NCI-H82 (cell line): ENCODE results near the gene ALAD.
A peak's percentile ranks its signal among the peaks of the same experiment; 100 is the strongest.
"Not testable (repeated sequence)": the region's sequence is repeated elsewhere in the genome, so short reads cannot be mapped to it uniquely, and the experiment has no call there.

ENCODE experiments used
- DNase-seq: peaks from one replicate; lab custom pipeline; 2025; lab: John Stamatoyannopoulos, UW

The ALAD gene

GRCh38 chr9:113373676-113374392 lies 27.2 kb downstream of the ALAD start:
- no peak for DNase-seq

GRCh38 chr9:113373256-113373655 lies 27.8 kb downstream of the ALAD start:
- no peak for DNase-seq

DNA sequence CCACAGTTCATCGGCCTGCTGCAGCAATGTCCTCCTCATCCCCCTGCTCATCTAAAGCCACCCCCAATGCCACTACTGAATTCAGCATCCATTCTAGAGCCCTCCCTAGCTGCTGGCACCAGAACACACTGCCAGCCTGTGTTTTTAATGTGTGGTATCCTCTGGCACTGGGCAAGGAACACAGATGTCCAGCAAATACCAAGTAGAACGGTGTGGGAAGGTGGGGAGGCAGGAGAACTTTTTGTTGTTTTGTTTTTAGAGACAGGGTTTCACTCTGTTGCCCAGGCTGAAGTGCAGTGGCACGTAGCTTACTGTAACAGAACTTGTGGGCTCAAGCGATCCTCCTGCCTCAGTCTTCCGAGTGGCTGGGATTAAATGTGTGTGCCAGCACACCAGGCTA lies 29.0 kb downstream of the ALAD start:
- DNase-seq = no peak

DNA sequence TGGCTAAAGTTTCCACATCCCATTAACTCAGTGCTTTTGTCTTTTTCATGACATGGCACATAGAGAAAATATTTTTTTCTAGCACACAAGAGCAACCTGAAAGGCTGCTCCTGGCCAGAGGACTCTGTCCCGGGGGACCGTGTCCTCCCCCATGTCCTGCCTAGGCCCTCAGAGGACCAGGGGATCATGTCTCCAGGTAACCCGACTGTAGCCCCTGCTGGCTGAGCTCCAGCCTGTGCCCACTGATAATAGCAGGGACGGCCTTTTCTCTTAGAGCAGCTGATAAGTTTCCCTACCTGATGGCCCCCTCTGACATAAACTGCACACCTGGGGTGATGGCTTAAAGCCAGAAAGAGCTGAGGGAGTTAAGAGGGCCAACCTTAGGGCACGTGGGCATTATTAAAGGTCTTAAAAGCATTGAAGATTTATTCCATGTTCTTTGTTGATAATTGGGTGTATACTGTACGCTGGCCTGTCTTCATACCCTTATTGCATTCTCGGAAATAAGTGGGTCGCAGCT lies 30.2 kb downstream of the ALAD start:
- DNase-seq = no peak

DNA sequence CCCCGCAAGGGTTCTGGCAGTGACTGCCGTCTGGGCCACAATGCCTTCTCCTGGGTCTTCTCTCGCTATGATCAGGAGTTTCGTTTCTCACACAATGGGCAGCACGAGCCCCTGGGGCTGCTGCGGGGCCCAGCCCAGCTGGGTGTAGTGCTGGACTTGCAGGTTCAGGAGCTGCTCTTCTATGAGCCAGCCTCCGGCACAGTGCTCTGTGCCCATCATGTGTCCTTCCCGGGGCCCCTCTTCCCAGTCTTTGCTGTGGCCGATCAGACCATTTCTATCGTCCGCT lies 31.3 kb downstream of the ALAD start:
- DNase-seq = no peak

DNA sequence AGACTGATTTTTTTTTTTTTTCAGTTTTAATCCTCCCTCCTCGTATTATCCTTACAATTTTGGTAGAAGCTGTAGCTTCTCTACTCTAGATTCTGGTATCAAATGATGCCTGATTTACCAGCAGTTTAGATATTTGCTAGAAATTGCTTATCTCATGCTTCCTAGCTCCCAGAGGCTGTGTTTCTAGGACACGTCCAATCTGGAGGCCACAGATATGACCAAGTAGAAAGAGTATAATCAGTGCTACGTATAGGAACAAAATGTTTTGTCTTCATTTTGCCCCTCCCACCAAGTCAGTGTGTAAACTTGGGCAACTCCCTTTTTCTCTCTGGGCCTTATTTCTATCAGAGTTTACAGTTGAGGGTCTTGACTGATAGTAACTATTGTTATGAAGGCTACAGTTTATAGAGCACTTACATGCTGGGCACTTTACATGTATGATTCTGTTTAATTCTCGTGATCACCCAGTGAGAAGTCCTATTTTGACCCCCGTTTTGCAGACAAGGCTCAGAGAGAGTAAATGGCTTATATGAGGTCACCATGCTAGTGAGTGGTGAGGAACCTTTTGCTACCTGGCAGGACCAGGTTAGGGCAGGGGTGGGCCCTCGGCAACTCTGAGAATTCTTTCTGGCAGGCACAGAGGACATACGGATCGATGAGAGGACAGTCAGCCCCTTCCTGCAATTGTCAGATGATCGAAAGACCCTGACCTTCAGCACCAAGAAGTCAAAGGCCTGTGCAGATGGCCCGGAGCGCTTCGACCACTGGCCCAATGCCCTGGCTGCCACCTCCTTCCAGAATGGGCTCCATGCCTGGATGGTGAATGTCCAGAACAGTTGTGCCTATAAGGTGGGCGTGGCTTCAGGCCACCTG lies 31.9 kb downstream of the ALAD start:
- no peak for DNase-seq

DNA sequence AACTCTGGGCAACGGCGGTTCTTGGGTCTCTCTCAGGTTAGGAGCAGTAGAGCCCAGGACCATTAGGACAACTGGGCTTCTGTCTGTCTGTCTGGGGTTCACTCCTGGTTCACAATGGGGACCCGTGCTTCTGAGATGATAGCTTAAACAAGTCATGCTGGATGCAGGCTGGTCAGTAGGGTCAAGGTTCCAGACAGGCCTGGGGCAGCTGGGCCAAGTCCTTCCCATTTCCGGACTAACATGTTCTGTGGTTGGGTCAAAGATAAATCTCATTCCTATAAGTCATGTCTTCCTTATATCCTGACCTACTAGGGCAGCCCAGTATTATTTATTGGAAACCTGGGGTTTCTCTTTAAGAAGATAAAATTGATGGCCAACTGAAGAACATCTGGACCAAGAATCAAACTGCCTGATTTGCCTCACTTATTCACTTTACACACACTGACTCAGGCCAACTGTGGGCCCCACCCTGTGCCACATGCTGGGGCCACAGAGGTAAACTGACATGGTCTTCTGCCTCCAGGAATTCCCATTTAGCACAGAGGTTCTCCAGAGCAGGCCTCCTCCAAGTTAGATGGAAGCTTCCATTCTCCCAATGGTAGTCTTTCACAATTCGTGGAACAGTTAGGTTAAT lies 32.6 kb downstream of the ALAD start:
- DNase-seq = no peak

GRCh38 chr9:113365652-113366051 lies 35.4 kb downstream of the ALAD start:
- not testable (repeated sequence) for DNase-seq

- no peak for DNase-seq
Observed at GRCh38 chr9:113364951-113365350, 36.1 kb downstream of the ALAD start.

GRCh38 chr9:113363336-113363735 lies 37.7 kb downstream of the ALAD start:
- DNase-seq = no peak

DNA sequence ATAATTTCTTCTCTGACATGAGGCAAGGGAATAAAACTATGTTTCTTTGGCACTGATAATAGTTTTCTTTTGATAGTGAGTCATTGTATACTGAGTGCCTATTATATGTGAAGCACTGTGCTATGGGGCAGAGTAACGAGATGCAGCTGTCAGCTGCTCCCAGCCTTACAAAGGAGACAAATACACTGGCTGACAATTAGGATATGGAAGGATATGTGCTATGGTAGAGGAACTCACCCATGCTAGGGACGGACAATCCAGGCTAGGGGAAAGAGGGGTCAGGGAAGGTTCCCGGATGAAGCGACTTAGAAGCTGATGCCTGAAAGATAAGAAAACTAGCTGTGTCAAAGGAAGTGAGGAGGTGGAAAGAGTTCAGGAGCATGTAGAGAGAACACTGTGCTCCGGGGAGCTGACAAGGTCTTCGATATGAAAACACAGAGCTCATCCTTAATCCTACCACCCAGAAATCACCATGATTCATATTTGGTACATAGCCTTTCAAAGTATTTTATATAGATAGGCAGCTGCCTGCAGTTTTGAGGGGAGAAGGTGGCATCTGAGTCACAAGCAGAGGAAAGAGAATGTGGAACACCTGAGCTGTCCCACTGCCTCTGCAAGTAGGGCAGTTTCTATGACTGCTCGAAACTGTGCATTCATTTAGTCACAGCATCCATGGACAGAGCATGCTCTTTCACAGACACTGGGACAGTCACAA lies 39.6 kb downstream of the ALAD start:
- no peak for DNase-seq

GRCh38 chr9:113360242-113360842 lies 40.7 kb downstream of the ALAD start:
- peak; percentile 24 for DNase-seq

GRCh38 chr9:113359385-113359784 lies 41.7 kb downstream of the ALAD start:
- DNase-seq = no peak

DNA sequence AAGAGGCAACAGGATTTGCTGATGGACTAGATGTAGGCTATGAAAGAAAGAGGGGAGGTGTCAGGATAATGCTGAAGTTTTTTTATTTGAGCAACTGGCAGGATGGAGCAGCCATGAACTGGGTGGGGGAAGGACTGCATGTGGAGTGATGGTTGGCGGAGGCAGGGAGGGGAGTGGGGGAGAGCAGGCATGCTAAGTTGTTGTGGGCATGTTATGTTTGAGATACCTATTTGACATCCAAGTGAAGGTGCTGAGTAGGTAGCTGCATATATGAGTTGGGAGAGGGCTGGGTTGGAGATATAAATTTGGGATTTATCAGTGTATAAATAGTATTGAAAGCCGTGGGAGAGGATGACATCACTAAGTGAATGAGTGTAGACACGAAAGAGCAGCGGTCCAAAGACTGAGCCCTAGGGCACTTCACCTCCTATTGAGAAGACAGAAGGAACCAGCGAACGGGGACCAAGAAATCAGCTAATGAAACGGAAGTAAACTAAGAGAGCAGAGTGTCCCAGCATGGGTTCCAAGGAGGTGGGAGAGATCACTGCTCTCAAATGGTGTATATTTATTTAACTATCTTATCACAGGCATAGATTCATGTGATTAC lies 44.3 kb downstream of the ALAD start:
- DNase-seq = no peak

DNA sequence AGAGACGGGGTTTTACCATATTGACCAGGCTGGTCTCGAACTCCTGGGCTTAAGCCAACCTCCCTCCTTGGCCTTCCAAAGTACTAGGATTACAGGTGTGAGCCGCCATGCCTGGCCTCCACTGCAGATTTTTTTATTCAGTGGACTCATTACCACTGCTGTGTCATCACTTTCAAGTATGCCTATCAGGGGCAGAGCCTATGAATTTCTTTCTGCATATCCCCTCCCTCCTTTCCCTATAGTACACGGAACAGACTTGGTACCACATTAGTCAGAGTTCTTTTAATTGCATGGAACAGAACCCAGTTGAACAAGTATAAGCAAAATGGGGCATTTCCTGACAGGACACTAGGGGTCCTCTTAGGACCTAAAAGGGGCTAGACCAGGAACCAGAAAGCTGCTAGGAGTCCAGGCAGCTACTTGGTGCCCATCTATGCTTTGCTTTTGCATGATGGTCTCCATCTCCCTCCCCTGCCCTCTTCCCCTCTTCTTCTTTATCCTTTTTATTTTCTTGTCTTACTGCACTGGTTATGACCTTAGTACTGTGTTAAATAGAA lies 46.0 kb downstream of the ALAD start:
- DNase-seq = peak; percentile 42

GRCh38 chr9:113352411-113352810 lies 48.7 kb downstream of the ALAD start:
- DNase-seq = no peak

GRCh38 chr9:113352006-113352405 lies 49.1 kb downstream of the ALAD start:
- no peak for DNase-seq

DNA sequence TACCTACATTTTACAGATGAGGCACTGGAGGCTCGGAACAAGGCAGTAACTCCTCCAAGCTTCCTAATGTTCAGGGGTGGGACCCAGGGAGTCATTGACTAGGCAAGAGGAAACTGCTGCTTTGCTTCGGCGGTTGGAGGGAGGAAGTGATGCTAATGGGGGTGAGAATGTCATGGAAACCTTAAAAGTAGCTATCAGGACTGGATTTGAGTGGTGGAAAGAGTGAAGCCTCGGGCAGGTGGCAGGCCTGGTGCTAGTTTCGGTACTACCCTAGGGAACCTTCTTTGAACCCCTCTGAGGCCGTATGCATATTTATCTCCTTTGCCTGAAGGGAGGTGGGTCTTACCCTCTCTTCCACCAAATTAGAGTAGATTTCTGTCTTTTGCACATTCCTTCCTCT lies 50.1 kb downstream of the ALAD start:
- no peak for DNase-seq

DNA sequence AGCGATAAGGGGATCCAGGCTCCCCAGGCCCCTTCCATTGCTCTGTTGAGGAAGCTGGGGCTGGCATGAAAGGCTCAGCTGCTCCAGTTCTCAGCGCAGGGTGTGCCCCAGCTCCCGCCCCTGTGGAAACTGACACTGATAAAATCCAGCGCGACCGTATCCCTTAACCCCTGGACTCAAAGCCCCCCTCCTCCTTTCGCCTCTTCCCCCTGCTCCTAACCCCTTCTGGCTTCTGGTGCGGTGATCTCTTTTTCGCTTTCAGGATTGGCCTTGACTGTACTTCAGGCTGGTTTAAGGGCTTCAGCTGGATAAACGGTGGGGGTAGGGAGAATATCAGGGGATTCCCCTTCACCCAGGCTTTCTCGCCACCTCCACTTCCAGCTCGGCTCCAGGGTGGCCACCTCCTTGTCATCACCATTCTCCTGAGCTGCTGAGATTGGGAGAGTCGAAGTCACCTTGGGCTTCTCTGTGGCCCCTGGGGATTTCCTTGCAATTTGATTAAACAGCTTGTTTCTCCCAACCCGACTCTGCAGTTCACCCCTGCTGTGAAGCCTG lies 50.9 kb downstream of the ALAD start:
- peak; percentile 73 for DNase-seq

DNA sequence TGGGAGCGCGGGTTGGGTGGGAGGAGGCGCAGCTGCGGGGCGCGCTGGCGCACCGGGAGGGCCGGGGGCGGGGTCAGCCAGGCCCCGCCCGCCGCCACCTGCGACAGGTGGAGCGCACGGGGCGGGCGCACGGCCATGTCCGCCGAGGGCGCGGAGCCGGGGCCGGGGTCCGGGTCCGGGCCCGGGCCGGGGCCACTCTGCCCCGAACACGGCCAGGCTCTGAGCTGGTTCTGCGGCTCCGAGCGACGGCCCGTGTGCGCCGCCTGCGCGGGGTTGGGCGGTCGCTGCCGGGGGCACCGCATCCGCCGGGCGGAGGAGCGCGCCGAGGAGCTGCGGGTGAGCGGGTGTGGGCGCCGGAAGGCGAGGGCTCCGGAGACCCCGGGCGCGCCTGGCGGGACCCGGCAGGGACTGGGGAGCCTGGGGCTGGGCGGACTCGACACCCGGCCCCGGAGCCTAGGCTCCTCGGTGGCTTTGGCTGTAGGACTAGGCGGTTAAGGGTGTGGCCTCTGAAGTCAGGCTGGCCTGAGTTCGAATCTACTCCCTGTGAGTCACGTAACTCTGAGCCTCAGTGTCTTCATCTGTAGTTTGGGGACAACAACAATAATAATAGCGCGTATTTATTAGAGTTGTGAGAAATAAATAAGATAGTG lies 51.5 kb downstream of the ALAD start, which contains the start of gene BSPRY:
Gene BSPRY (plus strand): TSS at position 97 of the 650 bp plus-strand sequence. CDS start 39 bp downstream, at position 136.
- no peak for DNase-seq
